HG02981 (cell line): ENCODE data around the gene GCNA.
A peak's percentile ranks its signal among the peaks of the same experiment; 100 is the strongest.

ENCODE experiments used
- ATAC-seq: cut with Tn5 transposase; IDR thresholded peaks from one replicate; pipeline ENCODE4 v1.9.1; 2021; ENCODE audit warnings: mild to moderate bottlenecking, moderate library complexity; ENCODE audit not compliant: unreplicated experiment

GCNA gene

GRCh38 chrX:71578253-71579135, at the start of gene GCNA:
Gene GCNA (plus strand): TSS chrX:71578437. CDS start chrX:71580822, 2,385 bp downstream.
- ATAC-seq, result no peak

- no peak for ATAC-seq
These were observed 46.0 kb upstream of the GCNA start for GRCh38 chrX:71532078-71532752.

GRCh38 chrX:71532753-71533425, 45.3 kb upstream of the GCNA start, which contains the start of gene OGT:
Gene OGT (plus strand): TSS chrX:71533104. CDS start chrX:71533300, 196 bp downstream.
- ATAC-seq, result peak; percentile 84

GRCh38 chrX:71533516-71533850, 44.8 kb upstream of the GCNA start:
- ATAC-seq, result no peak

- ATAC-seq, result no peak
These were observed 44.2 kb upstream of the GCNA start for GRCh38 chrX:71533851-71534561.

- no peak for ATAC-seq
These were observed 43.3 kb upstream of the GCNA start for GRCh38 chrX:71534773-71535544.

GRCh38 chrX:71536285-71536684, 42.0 kb upstream of the GCNA start:
- no peak for ATAC-seq

GRCh38 chrX:71537743-71538142, 40.5 kb upstream of the GCNA start:
- ATAC-seq, result no peak

GRCh38 chrX:71540801-71541200, 37.4 kb upstream of the GCNA start:
- ATAC-seq, result no peak

GRCh38 chrX:71541210-71542022, 36.8 kb upstream of the GCNA start:
- no peak for ATAC-seq

GRCh38 chrX:71542411-71542810, 35.8 kb upstream of the GCNA start:
- no peak for ATAC-seq

GRCh38 chrX:71542825-71543224, 35.4 kb upstream of the GCNA start:
- no peak for ATAC-seq

- ATAC-seq, result no peak
These were observed 34.9 kb upstream of the GCNA start for GRCh38 chrX:71543316-71543715.

- no peak for ATAC-seq
These were observed 32.9 kb upstream of the GCNA start for GRCh38 chrX:71545364-71545763.

- no peak for ATAC-seq
These were observed 31.4 kb upstream of the GCNA start for GRCh38 chrX:71546879-71547278.

GRCh38 chrX:71547339-71547738, 30.9 kb upstream of the GCNA start:
- ATAC-seq, result no peak

GRCh38 chrX:71549986-71550385, 28.3 kb upstream of the GCNA start:
- no peak for ATAC-seq

- ATAC-seq, result no peak
These were observed 27.7 kb upstream of the GCNA start for GRCh38 chrX:71550578-71550977.

GRCh38 chrX:71556036-71556435, 22.2 kb upstream of the GCNA start:
- ATAC-seq, result no peak
